Panc1 (cell line): ENCODE measurements around the gene CRIM1.

Experiments
- POLR2AphosphoS5 ChIP-seq: IDR thresholded peaks from 2 replicates; pipeline ENCODE4 v1.6.1; 2012; ENCODE audit warnings: mild to moderate bottlenecking, low read depth, low read length, moderate library complexity
- SIN3A ChIP-seq: IDR thresholded peaks from 2 replicates; pipeline ENCODE4 v1.6.1; 2012; ENCODE audit warnings: low read depth, mild to moderate bottlenecking, low read length, moderate library complexity, borderline replicate concordance; ENCODE audit not compliant: insufficient read depth
- TCF7L2 ChIP-seq: IDR thresholded peaks from 2 replicates; pipeline ENCODE4 v1.6.1; 2011; ENCODE audit warnings: mild to moderate bottlenecking, low read depth, low read length, inconsistent platforms
- TF ChIP-seq, protein P1 (sequence below): fragments of 450-650 bp; IDR thresholded peaks from 2 replicates; pipeline ENCODE4 v1.5.1; 2017; ENCODE audit warnings: mild to moderate bottlenecking
- TF ChIP-seq, protein P2 (sequence below), 2 experiments: IDR thresholded peaks; 2 replicates each; pipeline ENCODE4 v1.6.1; 2011 to 2012; ENCODE audit warnings: low read depth in 2 of 2, control low read depth in 1 of 2, low read length in 1 of 2, mild to moderate bottlenecking in 1 of 2, moderate library complexity in 1 of 2; ENCODE audit not compliant: insufficient read depth in 1 of 2

DNA sequence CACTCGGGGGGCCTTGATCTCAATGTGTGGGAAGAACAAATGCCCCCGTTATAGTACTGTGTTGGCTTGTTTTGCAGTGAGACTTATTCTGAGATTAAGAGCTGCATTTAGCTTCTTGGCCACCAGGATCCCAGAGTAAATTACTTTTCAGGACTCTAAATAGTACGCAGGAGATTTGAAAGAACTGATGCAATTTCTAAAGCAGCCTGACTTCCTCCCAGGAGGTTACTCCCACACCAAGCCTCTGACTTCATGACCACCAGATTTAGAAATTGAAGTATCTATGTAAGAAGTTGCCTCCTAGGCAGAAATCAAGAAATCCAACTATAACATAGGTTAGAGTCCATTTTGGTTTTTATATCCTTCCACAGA lies 175.4 kb downstream of the CRIM1 start:
- TF ChIP-seq, protein P1, sequence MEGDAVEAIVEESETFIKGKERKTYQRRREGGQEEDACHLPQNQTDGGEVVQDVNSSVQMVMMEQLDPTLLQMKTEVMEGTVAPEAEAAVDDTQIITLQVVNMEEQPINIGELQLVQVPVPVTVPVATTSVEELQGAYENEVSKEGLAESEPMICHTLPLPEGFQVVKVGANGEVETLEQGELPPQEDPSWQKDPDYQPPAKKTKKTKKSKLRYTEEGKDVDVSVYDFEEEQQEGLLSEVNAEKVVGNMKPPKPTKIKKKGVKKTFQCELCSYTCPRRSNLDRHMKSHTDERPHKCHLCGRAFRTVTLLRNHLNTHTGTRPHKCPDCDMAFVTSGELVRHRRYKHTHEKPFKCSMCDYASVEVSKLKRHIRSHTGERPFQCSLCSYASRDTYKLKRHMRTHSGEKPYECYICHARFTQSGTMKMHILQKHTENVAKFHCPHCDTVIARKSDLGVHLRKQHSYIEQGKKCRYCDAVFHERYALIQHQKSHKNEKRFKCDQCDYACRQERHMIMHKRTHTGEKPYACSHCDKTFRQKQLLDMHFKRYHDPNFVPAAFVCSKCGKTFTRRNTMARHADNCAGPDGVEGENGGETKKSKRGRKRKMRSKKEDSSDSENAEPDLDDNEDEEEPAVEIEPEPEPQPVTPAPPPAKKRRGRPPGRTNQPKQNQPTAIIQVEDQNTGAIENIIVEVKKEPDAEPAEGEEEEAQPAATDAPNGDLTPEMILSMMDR = no peak
- TF ChIP-seq SIN3A (no peak), POLR2AphosphoS5 (no peak), TCF7L2 (no peak)
- TF ChIP-seq, protein P2, sequence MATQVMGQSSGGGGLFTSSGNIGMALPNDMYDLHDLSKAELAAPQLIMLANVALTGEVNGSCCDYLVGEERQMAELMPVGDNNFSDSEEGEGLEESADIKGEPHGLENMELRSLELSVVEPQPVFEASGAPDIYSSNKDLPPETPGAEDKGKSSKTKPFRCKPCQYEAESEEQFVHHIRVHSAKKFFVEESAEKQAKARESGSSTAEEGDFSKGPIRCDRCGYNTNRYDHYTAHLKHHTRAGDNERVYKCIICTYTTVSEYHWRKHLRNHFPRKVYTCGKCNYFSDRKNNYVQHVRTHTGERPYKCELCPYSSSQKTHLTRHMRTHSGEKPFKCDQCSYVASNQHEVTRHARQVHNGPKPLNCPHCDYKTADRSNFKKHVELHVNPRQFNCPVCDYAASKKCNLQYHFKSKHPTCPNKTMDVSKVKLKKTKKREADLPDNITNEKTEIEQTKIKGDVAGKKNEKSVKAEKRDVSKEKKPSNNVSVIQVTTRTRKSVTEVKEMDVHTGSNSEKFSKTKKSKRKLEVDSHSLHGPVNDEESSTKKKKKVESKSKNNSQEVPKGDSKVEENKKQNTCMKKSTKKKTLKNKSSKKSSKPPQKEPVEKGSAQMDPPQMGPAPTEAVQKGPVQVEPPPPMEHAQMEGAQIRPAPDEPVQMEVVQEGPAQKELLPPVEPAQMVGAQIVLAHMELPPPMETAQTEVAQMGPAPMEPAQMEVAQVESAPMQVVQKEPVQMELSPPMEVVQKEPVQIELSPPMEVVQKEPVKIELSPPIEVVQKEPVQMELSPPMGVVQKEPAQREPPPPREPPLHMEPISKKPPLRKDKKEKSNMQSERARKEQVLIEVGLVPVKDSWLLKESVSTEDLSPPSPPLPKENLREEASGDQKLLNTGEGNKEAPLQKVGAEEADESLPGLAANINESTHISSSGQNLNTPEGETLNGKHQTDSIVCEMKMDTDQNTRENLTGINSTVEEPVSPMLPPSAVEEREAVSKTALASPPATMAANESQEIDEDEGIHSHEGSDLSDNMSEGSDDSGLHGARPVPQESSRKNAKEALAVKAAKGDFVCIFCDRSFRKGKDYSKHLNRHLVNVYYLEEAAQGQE (IDR thresholded peaks at IDR 0.05; ENCODE audit: insufficient read depth in 1 of 2, low read depth in 2 of 2, low read length in 1 of 2) = no peak
